ENCODE results near the gene TTC22.

Gene TTC22

DNA sequence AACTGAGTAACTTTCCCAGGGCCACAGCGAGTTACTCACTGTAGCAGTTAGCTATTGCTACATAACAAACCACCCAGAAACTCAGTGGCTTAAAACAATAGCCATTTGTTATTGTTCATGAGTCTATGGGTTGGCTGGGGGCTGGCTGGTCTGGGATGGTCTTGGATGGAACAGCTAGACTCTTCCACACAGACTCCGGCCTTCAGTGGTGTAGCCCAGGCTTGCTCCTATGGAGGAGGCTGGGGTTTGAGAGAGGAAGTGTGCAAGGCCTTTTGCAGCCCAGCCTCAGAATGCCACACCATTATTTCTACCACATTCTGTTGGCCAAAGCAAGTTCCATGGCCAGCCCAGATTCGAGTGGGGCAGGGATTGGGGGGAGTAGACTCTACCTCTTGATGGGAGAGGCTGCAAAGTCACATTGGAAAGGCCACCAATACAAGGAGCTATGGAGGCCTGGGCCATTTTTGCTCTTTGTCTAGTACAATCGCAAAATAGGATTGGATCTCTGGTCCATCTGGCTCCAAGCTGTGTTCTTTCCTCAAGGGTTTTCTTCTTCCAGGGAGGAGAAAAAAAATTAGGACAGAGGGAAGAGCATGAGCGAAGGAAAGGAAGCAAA is 37.5 kb upstream of the TTC22 start:
- no peak overlapping the region for H3K4me3 ChIP-seq (ENCODE audit: low read length)
- no peak for DNase-seq (ENCODE audit: low read depth)
- TF ChIP-seq, protein P1, sequence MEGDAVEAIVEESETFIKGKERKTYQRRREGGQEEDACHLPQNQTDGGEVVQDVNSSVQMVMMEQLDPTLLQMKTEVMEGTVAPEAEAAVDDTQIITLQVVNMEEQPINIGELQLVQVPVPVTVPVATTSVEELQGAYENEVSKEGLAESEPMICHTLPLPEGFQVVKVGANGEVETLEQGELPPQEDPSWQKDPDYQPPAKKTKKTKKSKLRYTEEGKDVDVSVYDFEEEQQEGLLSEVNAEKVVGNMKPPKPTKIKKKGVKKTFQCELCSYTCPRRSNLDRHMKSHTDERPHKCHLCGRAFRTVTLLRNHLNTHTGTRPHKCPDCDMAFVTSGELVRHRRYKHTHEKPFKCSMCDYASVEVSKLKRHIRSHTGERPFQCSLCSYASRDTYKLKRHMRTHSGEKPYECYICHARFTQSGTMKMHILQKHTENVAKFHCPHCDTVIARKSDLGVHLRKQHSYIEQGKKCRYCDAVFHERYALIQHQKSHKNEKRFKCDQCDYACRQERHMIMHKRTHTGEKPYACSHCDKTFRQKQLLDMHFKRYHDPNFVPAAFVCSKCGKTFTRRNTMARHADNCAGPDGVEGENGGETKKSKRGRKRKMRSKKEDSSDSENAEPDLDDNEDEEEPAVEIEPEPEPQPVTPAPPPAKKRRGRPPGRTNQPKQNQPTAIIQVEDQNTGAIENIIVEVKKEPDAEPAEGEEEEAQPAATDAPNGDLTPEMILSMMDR (conservative IDR thresholded peaks at IDR 0.05; ENCODE audit: low read length): no peak

DNA sequence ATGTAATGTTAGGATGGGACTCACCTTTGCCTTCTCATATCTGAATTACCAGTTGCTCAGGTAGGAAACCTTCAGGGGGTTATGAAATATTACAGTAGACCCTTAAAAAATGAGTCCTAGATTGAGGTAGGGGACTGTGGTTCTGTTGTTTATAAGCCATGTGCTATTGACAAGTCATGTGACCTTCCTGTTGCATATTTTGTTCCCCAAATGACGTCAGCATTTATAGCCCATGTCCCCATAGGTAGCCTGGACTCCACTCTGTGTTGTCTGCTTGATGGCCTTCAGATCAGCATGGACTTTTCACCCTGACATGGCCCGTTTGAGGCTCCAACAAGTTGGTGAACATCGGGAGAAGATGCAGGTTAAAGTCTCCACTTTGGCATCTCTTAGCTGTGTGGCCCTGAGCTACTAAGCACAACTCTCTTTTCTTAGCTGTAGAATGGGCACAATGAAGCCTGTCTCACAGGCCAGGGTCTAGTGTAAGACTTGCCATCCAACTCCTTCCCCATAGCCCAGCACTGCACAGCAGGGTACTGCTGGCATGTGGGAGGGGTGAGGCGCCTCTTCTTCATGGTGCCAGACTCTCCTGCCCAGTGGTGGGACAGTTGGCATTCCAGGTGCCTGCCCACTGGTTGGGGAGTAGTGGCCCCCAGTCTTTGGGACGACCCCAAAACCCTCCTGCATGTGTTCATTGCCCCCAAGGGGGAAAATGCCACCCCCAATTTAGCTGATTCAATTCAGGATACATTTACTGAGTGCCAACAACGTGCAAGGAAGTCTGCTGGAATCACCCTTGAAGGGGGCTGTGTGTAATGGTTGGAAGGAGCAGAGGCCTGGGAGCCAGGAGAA is 36.1 kb upstream of the TTC22 start:
- DNase-seq (ENCODE audit: low read depth): no peak
- TF ChIP-seq, protein P1 (conservative IDR thresholded peaks at IDR 0.05; ENCODE audit: low read length): no peak
- H3K4me3 ChIP-seq (ENCODE audit: low read length): no peak overlapping the region

DNA sequence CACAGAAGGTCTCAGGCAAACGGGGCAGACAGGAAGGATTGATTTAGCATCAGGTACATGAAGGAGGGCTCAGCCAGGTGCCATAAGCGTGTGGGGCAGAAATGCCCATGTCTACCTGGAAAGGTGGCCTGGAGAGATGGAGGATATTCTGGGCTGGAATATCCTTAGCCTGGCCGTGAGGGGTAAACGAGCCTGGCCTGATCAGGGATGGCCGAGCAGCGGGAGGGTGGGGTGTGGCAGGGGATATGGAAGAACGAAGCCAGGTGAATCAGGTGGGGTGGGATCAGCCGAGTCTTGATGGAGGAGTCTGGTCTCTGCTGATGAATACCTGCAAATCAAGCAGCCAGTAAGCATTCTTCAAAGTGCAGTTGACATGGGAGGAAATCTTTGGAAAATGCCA is 35.5 kb upstream of the TTC22 start:
- DNase-seq (ENCODE audit: low read depth): no peak
- H3K4me3 ChIP-seq (ENCODE audit: low read length): no peak overlapping the region
- TF ChIP-seq, protein P1 (conservative IDR thresholded peaks at IDR 0.05; ENCODE audit: low read length): no peak

DNA sequence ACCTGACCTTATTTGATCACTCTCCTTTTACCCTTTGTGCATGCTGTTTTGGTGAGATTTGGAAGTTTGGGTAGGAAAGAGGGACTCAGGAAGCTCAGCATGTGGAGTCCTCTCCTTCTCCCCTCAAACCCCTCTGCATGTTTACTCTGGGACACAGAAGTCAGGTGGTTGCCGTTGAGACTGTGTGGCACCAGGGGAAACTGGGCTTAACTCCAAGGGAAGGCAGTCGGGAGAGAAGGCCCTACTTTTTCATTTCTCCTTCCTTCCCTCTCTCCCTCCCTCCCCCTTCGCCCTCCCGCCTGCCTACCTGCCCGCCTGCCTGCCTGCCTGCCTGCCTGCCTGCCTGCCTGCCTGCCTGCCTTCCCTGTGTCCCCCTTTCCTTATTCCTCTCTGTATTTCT is 34.8 kb upstream of the TTC22 start:
- no peak overlapping the region for H3K4me3 ChIP-seq (ENCODE audit: low read length)
- TF ChIP-seq, protein P1 (conservative IDR thresholded peaks at IDR 0.05; ENCODE audit: low read length): no peak
- no peak for DNase-seq (ENCODE audit: low read depth)

DNA sequence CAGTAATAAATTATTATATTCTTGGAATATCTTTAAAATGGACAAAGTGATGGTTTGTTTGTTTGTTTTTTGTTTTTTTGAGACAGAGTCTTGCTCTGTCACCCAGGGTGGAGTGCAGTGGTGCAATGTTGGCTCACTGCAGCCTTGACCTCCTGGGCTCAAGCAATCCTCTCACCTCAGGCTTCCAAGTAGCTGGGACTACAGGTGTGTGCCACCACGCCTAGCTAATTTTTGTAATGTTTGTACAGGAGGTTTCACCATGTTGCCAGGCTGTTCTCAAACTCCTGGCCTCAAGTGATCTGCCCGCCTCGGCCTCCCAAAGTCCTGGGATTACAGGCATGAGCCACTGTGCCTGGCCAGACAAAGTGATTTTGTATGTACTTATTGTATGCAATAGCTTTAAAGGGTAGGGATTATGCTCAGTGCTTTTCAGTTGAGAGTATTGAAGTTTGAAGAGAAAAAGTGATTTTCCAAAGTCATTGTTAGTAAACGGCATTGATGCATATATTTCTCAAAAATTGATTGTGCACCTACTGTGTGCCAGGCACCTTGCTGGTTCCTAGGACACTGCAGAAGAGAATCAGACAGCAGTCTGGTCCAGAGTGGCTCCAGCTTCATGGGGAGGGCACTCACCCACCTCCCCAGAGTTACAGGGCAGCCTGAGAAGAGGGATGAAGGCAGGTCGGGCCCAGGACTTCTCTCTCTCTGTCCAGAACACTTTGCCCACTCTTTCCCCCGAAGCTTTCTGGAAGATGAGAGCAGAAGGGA is 34.2 kb upstream of the TTC22 start:
- TF ChIP-seq, protein P1 (conservative IDR thresholded peaks at IDR 0.05; ENCODE audit: low read length): no peak
- DNase-seq (ENCODE audit: low read depth): no peak
- no peak overlapping the region for H3K4me3 ChIP-seq (ENCODE audit: low read length)

DNA sequence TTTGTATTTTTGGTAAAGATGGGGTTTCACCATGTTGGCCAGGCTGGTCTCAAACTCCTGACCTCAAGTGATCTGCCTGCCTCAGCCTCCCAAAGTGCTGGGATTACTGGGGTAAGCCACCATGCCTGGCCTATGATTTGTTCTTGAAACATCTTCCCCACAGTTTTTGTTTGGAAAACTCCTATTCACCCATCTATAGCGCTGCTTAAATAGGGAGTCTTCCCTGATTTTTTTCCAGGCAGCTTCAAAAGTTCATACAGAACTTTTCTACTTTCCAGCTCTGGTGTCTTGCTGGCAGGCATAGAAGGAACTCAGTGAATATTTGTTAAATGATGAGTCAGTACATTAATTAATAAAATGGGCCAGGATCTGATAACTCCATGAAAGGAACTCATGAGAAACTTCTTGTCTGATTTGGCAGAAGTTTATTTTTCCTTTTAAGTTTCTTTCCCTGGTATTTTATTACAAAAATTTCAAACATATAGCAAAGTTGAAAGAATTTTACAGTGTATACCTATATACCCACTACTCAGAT is 33.0 kb upstream of the TTC22 start:
- TF ChIP-seq, protein P1 (conservative IDR thresholded peaks at IDR 0.05; ENCODE audit: low read length): no peak
- DNase-seq (ENCODE audit: low read depth): no peak
- no peak overlapping the region for H3K4me3 ChIP-seq (ENCODE audit: low read length)
